ENCODE results near the gene TMEM170A. TPM values are rescaled to one million over a fixed set of nuclear protein-coding genes. Genes with fewer than 3 reads are reported as not detected.
A peak's percentile ranks its signal among the peaks of the same experiment; 100 is the strongest.
"Not testable (repeated sequence)": the region's sequence is repeated elsewhere in the genome, so short reads cannot be mapped to it uniquely, and the experiment has no call there.

The TMEM170A gene
- total RNA-seq, 1 donor from 2014 or later = 26.1 TPM

DNA sequence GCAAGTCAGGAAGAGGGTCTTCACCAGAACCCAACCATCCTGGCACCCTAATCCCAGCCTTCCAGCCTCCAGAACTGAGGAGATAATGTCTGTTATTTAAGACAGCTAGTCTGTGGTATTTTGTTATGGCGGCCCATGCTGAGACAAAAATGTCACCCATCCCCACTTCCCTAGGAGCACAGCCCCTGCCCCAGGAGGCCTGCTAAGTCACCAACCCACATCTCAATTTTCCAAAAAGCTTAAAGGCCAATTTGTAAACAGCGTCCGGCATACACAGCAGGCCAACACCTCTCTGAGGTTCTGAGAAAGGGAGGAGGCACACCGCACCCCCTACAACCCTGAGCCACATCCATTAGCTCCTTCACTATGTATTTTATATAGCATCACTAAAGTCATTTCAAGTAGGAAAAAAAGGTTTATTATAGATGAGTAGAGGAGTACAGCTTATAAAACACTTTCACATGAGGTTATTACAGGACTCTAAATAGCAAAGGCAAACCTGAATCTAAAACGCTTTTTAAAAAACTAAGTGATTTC, 6.9 kb downstream of the TMEM170A start:
- no peak for FAIRE-seq
- no peak for DNase-seq (ENCODE audit: low spot score in 2 of 2)

- DNase-seq (ENCODE audit: low spot score in 2 of 2) (no peak), FAIRE-seq (no peak)
Measured at GRCh38 chr16:75456971-75457370, 7.5 kb downstream of the TMEM170A start.

- FAIRE-seq; DNase-seq (ENCODE audit: low spot score in 2 of 2): not testable (repeated sequence)
Measured at GRCh38 chr16:75456486-75456885, 8.0 kb downstream of the TMEM170A start.

DNA sequence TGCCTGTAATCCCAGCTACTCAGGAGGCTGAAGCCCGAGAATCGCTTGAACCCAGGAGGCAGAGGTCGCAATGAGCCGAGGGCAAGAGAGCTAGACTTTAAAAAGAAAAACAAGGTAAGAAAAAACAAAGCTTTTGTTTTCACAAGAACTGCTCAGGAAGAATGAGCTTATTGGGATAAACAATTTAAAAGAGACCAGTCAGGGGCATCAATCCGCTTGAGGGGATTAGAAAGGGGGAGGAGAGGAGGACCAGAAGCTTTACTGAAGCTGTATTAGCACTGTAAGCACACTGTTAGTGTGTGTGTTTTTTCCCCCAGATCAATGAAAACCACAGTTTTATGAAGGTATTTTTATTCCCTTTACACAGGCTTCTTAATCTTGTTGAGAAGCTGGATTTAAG, 8.8 kb downstream of the TMEM170A start:
- no peak for DNase-seq (ENCODE audit: low spot score in 2 of 2)
- no peak for FAIRE-seq

- FAIRE-seq (no peak), DNase-seq (ENCODE audit: low spot score in 2 of 2) (no peak)
Measured at GRCh38 chr16:75452464-75453190, 11.9 kb downstream of the TMEM170A start.

DNA sequence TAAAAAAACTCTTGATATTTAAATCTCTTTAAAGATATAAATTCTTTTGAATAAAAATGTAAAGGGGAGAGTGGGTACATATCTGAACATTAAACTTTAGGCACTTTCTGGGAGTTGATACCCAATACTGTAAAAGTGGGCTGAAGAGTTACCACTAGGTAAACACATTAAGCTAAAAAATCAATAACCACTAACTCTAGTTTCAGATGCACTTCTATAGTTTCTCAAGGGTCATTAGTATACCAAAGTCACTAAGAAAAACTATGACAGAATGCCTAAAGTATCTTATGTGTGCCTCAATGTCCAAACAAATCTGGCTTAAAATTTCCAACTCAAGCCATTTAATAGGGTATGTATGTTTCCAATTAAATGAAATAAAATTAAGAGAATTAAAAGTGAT, 18.1 kb downstream of the TMEM170A start:
- DNase-seq (ENCODE audit: low spot score in 2 of 2) (no peak), FAIRE-seq (no peak)

GRCh38 chr16:75445298-75445697, 19.2 kb downstream of the TMEM170A start:
- FAIRE-seq (no peak), DNase-seq (ENCODE audit: low spot score in 2 of 2) (no peak)

DNA sequence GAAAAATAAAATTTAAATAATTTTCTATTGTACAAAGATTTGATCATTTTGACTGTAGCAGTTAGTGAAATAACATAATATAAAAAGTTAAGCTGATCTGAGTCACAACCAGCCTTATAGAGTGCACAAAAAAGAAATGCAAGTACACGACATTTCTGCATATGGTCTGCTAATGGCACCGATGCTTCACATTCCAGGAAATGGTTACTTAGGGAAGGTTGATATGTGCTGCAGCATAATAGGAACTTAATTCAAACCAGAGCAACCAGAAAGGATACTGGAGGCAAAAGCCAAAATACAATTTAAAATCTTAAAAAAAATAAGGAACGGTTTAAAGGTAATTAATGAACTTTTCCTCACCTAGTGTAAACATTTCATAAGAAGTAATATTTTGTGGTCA, 21.2 kb downstream of the TMEM170A start:
- DNase-seq (ENCODE audit: low spot score in 2 of 2) (no peak), FAIRE-seq (no peak)

- FAIRE-seq (no peak), DNase-seq (ENCODE audit: low spot score in 2 of 2) (peak in 1 of 2 donors; percentile 51)
Measured at GRCh38 chr16:75433732-75434413, 30.6 kb downstream of the TMEM170A start.

DNA sequence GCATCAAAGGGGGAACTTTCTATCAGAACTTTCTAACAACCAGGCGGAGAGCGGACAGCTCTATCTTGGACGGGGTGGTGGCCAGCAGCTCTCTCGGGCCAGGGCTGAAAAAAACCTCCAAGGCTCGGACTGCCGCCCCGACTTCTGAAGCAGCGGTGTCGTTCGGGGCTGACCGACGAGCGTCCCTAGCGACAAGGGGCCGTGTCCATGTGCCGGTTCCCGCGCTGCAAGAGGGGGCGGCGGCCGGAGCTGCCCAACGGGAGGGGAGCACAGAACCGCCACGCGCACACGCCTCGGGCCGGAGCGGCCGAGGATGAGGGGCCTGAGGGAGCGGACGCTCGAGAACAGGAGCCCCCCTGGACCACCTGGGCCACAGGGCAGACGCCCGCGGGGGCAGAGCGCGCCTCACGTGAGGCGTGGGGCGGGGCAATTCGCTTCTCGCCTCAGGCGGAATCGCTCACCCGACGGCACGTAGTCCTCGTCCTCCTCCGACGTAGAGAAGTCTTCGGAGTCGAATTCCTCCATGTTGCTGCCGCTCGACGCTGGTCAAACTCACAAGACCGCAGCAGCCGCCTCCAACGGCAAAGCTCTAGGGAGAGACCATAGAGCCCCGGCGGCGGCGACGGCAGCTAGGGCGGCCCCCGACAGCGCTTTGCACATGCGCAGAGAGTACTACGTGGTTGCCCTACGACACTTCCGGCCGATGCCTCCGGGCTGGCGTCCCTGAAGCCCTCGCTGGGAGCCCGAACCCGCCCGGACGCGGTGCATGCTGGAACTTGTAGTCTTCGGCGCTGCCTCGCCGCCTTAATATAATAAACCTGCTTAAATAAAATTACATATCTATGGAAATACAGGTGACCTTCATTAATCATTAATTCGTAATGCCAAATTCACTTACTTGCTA, 31.4 kb downstream of the TMEM170A start, which contains the start of gene CFDP1:
Gene CFDP1 (minus strand): TSS at position 676 of the 904 bp plus-strand sequence. CDS start 151 bp downstream, at position 525.
- FAIRE-seq (no peak), DNase-seq (ENCODE audit: low spot score in 2 of 2) (peak; percentile 93 to 95)

- FAIRE-seq (no peak), DNase-seq (ENCODE audit: low spot score in 2 of 2) (no peak)
Measured at GRCh38 chr16:75429621-75430403, 34.7 kb downstream of the TMEM170A start.

DNA sequence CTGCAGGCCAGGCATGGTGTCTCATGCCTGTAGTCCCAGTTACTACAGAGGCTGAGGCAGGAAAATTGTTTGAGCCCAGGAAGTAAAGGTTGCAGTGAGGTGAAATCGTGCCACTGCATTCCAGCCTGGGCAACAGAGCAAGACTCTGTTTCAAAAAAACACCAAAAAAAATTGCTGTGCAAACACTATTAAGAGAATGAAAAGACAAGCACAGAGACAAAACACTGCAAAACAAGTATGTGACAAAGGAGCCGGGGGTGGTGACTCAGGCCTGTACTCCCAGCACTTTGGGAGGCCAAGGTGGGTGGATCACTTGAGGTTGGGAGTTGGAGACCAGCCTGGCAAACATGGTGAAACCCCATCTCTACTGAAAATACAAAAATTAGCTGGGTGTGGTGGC, 38.0 kb downstream of the TMEM170A start:
- not testable (repeated sequence) for FAIRE-seq

DNA sequence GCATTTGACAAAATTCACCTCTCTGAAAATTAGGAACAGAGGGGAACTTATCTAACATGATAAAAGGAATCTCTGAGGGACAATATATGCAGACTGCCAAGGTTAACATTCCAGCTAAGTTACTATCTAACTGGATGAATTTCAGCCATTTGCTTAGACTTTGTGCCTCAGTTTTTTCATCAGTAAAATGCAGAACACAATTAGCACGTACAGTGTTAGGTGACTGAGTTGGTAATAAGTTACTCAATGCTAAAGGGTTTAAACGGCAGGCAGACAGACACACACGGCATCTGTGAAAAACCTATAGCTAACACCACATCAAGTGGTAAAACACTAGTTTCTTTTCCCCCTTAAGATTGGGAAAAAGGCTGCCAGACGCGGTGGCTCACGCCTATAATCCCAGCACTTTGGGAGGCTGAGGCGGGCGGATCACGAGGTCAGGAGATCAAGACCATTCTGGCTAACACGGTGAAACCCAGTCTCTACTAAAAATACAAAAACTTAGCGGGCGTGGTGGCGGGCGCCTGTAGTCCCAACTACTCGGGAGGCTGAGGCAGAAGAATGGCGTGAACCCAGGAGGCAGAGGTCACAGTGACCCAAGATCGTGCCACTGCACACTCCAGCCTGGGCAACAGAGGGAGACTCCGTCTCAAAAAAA, 40.3 kb downstream of the TMEM170A start:
- FAIRE-seq; DNase-seq (ENCODE audit: low spot score in 2 of 2): not testable (repeated sequence)

More for the DNA sequence above, 38.0 kb downstream of the TMEM170A start:
- not testable (repeated sequence) for DNase-seq (ENCODE audit: low spot score in 2 of 2)

GRCh38 chr16:75423723-75424104, 40.8 kb downstream of the TMEM170A start:
- DNase-seq (ENCODE audit: low spot score in 2 of 2) = no peak
- FAIRE-seq = no peak

DNA sequence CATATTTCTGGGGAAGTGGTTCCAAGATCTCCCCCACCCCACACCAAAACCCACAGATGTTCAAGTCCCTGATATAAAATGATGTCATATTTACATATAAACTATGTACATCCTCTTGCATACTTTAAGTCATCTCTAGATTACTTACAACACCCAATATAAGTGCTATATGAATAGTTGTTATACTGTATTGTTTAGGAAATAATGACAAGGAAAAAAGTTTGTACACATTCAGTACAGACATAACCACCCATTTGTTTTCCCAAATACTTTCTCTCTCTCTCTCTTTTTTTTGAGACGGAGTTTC, 42.7 kb downstream of the TMEM170A start:
- no peak for DNase-seq (ENCODE audit: low spot score in 2 of 2)
- no peak for FAIRE-seq

DNA sequence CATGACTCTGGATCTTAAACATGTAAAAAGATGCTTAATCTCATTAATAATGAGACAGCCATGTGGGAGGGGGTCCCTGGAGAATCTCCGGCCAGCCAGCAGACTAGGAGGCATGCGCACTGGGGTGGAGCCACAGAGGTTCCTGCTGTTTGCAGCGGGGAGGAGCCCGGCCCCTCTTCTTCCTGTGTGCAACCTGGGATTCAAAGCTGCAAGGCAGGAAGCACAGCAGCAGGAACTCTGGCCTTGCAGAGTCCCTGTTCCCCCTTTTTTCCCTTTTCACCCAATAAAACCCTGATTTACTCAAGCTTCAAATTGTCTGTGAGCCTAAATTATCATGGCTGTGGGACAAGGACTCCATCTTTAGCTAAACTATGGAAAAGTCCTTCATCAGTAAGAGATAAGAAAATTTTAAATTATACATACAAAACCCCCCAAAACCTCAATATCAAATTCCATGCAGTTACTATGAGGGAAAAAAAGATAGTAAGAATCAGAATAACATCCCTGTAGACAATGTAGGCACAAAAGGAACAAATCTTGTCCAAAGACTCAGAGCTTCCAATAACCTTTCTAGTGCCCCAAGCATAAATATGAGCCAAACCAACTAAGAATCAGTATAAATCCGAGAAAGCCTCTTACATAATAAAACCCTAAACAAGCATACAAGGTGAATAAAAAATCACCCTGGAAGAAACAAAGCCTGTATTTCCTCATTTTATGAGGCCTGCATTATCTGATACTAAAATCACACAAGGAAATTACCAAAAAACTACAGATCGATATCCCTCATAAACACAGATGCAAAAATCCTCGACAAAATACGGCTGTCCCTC, 43.3 kb downstream of the TMEM170A start:
- no peak for FAIRE-seq
- DNase-seq (ENCODE audit: low spot score in 2 of 2) = no peak

DNA sequence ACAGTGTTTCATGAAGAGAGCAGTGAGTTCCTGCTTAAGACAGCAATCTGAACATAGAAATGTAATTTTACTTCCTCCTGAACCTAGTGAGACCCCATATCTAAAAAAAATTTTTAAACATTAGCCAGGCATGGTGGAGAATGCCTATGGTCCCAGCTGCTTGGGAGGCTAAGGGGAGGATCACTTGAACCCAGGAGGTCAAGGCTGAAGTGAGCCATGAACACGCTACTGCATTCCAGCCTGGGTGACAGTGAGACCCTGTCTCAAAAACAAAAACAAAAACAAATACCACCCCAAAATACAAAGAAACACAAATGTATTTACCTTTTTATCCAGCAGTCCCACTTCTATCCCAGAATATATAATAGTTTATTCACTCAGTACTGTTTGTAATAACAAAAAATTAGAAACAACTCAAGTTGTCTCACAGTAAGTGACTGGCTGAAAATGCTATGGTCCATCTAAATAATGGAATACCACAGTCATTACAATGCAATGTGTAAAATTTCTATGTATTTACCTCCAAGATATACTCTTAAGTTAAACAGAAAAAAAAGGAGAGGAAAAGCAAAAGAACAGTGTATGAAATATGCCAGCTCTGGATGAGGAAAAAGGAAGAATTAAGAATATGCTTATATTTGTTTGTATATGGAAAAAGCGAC, 47.5 kb downstream of the TMEM170A start:
- FAIRE-seq = no peak
- DNase-seq (ENCODE audit: low spot score in 2 of 2) = no peak
